Stimulated activated CD8-positive, alpha-beta memory T cell treated with anti-CD3 and anti-CD28 coated beads, Interleukin-15, amount 100 ng/mL, for 24 hours (primary cell): ENCODE measurements around the gene TM6SF1.

Experiments used
- DNase-seq: peaks from one replicate; pipeline ENCODE4 v3.0.0-alpha.2; 2020; ENCODE audit warnings: low read depth

TM6SF1 gene

DNA sequence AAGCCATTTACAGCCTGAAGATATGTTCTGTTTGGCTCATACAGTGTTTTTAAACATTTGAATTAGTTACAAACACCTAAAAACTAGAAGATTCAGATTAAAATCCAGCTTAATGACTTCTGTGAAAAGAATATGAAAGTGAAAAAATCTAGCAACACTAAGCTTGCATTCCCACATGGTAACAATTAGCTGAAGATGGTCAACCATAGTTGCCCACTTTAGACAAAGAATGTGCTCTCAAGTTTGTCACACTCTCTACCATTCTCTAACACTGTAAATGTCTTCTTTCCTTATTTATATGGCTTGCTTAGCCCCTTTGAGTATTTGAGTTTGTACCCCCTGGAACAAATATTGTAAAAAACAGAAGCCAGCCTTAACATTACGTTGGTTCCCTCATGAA is 67.4 kb downstream of the TM6SF1 start:
- no peak for DNase-seq

DNA sequence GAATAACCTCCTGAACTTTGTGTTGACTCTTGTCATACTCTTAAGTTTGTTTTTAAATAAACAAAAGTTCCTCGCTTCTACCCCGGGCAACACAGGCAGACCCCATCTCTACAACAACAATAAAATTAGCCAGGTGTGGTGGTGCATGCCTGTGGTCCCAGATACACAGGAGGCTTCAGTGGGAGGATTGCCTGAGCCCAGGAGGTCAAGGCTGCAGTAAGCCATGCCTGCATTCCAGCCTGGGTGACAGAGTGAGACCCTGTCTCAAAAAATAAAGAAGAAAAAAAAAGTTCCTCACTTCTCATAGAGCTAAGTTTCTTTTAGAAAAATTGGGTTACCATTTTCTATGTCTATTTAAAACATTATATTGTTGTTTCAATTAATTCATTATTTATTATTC is 70.9 kb downstream of the TM6SF1 start:
- no peak for DNase-seq

DNA sequence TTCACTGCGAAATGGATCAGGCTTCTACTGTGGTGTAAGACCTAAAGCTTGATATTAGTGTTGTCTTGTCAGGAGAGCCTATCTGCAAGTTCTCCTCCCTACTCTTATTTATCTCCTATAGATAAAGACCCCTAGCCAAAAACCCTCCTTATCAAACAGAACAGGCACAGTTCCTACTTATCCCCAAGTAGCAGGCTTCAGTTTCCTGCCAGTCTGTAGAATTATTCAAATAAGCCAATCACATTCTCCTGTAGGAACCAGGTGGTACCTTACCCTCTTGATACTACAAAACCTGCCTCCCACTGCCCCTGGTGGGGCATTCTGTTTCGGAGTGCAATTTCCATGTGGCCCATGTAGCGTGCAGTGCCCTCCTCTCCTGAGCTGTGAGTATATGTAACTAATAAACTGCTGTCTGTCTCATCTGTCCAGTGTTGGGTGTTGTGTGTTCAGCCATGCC is 71.5 kb downstream of the TM6SF1 start:
- DNase-seq, result no peak

DNA sequence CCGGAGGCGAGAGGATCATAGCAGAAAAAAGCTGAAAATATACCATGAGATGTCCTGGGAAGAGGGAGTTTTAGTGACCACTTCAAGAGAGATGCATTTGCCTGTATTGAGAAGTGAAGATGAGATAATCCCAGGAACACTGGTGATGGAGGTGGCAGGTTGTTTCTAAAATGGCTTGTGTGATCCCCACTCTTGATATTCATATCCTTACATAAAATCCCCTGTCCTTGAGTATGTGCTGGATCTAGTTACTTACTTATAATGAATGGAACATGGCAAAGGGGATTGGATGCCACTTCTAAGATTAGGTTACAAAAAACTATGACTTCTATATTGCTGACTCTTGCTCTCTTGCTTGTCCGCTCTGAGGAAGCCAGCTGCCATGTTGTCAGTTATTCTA is 78.1 kb downstream of the TM6SF1 start:
- no peak for DNase-seq
